GM21528 (cell line): Measurements from ENCODE around the gene NAB1.
"Not testable (repeated sequence)": the region's sequence is repeated elsewhere in the genome, so short reads cannot be mapped to it uniquely, and the experiment has no call there.

Experiments used
- ATAC-seq: cut with Tn5 transposase; IDR thresholded peaks from one replicate; pipeline ENCODE4 v1.9.1; 2021; ENCODE audit warnings: mild to moderate bottlenecking, moderate library complexity; ENCODE audit not compliant: unreplicated experiment, low FRiP score

NAB1 gene

DNA sequence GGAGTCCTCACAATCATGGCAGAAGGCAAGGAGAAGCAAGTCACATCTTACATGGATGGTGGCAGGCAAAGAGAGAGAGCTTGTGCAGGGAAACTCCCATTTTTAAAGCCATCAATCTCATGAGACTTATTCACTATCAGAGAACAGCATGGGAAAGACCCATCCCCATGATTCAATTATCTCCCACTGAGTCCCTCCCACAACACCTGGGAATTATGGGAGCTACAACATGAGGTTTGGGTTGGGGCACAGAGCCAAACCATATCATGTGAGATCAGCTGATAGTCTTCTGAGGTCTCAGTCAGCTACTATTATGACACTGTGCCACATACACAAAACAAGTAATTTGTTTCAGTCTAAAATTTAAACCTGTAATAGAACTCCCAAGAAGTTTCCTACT is 59.8 kb downstream of the NAB1 start:
- not testable (repeated sequence) for ATAC-seq

DNA sequence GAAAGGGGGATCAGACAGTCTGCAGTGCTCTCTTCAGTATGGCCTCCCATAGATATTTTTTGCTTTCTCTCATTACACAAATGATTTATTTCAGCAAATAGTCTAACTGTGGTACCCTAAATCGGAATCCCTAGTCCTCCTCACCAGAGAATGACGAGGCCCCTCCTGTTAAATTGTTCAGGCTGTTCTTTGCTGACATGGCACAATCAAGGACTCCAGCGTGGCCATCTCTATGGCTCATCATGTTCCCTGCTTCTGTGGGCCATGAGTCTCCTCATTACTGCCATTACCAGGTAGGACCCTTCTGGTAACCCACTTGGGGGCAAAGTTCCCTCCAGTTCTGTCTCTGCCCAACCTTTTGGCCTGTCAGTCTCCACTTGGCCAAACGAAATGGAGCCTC is 62.2 kb downstream of the NAB1 start:
- no peak for ATAC-seq

DNA sequence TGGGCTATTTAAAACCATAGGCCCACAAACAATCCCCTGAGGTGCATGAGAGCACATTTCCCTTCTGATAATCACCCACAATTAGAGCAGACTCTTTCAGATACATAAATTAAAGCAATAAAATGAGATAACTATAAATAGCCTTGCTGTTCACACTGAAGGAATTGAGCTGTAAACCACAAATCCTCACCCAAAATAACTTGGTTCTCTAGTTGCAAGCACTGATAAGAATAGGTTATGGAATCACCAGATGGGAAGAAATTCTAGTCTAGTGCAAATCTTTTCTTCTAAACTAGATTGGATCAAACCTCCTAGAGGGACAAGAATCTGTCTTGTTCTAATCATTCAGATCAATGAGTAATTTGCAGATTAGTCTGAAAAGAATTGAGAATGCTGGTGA is 64.6 kb downstream of the NAB1 start:
- no peak for ATAC-seq

DNA sequence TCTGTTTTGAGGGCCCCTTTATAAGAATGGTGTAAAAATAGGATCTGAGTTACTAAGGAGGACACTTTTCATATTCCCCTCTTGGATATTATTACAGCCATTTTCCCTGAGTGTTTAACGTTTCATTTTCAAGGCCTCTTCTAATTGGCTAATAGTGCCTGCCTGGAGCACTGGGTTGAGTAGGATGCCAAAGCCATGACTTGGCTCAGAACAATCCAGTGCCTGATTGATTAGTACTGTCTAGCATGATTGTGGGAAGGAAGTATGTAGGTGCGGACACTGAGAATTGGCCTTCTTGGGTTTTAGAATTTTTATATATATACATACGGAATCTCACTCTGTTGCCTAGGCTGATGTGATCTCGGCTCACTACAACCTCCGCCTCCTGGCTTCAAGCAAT is 66.1 kb downstream of the NAB1 start:
- no peak for ATAC-seq

DNA sequence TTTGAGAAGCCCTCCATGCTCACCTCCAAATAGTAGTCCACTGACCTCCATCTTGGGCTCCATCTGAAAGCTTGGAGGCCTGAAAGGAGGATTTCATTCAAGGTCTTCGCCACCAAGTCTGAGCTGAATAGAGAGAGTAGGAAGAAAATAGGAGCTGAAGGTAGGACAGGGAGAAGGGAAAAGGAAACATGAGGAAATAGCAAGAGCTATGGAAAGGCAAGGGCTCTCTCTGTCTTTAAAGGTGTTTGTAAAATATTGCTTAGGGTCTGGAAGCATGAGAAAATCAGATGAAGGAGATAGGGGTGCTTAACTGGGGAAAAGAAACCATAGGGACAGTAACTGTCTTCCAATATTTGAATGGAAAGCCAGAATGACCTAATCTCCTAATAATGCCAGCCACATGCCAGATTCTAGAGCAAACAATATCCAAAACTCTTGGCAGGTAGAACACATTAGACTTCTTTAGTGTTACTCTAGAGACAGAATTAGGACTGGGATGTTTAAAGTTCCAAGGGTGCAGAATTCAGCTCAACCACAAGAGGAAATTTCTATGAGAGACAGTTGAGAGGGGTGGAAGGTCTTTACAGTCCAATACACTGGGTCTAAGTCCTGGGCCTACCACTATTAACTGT is 67.4 kb downstream of the NAB1 start:
- no peak for ATAC-seq

DNA sequence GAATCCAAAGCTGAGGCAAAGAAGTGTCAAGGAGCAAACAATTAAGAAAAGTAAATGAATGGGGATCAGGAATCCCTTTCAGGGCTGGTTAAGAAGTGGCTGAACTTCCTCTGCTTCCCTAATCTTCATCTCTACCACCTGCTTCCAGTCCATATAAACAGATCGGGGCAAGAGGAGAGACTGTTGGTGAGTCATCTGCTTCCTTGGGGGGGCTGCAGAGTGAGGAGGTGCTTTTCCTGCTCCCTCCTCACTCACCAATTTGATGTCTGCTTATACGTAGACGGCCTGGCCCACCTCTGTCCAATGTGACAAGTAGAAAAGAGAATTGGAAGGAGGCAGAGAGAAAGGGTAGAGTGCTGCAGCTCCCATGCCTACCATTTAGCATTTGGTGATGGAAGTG is 68.4 kb downstream of the NAB1 start:
- no peak for ATAC-seq

DNA sequence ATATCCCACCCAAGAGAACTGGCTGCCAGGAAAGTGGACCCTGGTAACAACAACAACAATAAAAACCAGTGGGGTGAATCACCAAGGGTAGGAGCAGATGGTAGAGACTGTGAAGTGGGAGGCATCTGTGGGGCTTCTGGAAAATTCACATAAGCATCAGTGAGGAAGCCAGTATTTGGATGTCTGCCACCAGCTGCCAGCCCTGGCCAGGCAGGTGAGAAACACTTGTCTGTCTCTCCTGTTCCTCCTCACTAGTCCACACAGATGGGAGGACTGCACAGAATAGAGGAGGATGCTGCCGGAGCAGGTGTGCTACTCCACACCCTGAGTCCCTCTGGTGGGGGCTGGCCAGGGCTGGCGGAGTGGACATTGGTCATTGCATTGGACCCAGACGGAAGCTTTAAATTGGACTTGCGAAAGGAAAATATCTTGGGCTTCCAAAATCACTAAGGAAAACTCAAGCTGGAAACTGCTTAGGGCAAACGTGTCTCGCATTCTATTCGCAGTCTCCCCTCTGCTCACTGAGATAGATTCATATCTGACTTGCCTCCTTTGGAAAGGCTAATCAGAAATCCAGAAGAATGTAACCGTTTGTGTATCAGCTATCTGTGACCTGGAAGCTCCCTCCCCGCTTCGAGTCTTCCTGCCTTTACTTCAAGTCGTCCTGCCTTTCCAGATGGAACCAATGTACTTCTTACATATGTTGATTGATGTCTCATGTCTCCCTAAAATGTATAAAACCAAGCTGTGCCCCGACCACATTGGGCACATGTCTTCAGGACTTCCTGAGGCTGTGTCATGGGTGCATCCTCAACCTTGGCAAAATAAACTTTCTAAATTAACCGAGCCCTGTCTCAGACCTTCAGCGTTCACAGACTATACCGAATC is 69.1 kb downstream of the NAB1 start:
- no peak for ATAC-seq

DNA sequence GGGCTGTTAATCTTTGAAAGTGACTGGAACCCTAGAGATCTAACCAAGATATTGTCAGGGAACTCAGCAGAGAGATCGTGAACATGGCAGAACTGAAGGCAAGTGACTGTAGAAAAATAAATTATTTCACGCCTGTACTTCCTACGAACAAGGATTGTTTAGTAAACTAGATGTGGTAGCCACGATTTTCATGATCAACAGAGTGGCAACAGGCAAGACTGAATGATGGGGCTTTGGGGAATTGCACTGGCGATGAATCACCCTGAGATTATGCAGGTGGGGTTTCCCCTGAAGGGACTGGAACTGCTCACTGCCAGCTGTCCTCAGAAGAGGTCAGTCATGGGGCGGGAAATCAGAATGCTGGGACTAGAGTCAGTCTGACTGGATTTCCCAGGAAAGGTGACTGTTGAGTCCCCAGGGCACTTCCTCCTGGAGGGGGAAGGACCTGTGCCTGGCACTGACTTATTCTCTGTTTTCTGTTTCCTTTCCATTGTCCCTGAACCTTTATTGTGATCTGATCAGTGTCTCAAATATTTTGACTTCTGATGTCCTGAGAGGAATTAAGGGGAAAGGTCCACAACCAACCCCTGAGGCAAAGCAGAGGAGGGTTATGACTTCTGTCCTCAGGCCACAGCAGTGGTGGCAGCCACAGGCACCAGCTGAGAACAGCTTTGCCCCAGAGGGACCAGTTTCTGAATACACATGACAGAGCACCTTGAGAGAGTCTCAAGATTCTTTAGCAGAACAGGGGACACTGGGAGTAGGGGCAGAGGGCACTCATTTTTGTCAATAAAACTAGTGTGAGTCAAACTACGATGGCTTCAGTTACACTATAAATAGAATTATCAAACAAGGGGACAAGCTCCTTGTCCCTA is 70.0 kb downstream of the NAB1 start:
- ATAC-seq = peak; percentile 49

DNA sequence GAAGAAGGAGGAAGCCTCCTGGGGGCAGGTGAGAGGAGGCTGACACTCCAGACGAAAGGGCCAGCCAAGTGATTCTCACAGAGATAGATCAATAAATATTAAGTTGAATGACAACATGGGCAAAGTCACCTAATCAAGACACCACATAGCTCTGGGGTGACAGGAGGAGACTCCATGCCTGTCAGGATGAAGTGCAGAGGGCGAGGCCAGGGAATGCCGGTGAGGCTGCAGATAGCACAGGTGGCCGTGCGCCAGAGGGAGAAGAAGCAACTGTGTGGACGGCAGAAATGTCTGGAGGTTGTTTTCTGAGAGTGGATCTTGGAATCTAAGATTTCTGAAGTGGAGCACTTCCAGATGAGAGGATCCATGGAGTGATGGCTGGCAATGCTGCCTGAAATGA is 71.4 kb downstream of the NAB1 start:
- no peak for ATAC-seq

DNA sequence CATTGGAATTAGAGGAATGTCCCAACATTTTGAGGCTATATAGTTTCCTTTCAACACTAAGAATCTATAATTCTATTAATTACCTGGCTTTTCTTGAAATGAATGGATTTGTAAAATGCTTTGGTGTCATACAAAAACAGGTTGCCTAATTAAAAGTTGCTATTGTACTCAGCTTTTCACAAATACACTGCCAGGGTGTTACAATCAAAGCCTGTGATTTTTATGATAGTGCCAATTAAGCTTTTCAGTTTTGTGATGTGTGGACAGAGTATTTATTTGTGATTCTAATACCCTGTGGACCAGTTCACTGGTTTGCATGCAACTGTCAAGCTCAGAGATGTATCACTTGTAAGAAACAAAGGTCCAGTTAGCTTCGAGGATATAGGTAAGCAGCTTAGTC is 71.8 kb downstream of the NAB1 start:
- ATAC-seq = no peak

DNA sequence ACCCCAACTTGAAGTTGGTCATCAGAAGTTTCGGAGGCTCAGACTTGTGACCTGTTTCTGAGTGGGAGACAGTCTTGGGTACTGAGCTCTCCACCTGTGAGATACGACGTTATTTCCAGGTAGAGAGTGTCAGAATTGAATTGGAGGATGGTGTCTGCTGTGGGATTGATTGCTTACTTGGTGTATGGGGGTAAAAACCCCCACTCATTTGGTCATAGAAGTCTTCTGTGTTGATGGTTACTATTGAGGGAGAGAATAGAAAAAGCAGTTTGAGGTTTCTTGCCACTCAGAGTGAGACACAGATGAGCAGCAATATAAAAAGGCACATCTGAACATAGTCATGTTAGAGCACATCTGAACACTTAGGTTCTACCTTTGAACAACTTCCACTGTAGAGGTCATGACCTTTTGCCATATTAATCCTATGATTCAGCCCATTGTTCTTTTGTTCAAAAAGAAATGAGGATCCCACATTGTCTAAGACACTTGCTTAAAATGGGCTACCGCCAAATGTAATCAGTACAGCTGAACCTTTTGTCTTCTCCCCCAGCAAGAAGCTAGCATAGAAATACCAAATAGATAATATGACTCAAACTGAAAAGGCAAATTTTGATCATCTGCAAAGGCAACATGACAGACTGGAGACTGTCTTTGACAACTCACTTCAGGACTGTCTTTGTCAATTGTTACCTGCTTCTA is 73.3 kb downstream of the NAB1 start:
- peak; percentile 62 for ATAC-seq

DNA sequence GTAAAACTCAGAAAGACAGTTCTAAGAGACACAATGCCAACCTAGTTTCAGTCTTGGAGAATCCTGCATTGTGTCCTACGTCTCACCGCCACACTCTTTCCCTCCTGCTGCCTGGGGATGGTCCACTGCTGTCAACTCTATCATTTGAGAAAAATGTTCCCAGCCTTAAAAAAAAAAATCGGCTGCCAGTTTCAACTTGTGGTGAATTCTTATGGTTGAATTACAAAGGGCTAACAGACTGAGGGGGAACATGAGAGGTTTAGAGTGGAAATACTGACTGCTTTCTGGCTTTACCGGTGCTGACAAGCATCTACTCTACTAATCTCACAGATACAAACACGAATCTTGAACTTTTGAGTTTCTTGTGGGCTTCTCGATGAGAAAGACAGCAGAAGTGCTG is 74.0 kb downstream of the NAB1 start:
- no peak for ATAC-seq

DNA sequence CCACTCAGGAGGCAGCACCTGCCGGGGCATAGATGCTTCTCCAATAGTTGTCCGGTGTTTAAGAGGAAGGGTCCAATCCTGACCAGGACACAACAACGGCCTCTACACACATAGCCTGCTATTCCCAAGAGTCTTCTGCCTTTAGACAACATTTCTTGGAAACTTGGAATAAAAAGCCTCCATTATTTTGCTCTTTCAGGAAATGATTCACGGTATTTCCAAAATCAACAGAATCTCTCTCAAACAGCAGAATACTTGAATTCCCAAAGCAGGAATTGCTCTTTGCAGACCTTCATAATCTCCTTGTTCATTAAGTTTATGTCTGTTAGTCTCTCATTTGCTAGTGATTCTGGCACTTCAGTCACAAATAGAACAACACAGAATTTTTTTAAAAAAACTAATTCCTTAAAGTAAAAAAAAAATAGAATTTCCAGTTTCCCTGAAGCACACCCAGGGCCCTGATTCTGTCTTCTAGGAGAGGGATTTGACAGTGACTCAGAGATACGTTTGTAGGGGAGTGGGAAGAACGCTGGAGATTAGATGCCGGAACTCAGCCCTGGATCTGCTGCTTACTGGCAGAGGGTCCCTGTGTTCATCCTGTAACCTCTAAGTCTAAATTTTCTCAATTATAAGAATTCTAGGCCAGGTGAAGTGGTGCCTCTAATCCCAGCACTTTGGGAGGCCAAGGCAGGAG is 74.7 kb downstream of the NAB1 start:
- no peak for ATAC-seq

DNA sequence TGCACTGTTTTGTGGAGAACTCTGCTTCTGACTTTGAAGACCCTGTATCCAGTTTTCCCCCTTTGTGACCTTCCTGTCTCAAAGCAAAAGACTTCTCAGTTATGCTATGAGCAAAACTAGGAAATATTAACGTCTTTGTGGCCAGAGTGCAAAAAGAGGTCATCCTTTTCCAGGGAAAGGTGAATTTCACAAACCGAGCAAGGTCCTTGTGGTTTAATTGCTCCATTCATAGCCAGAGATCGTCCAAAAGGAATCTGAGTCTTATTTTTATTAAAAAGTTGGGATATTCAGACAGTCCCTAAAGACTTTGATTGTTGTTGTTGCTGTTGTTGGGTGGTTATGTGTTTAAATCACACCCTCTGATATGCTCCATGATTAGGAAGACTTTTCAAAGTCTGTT is 77.4 kb downstream of the NAB1 start:
- ATAC-seq = no peak

DNA sequence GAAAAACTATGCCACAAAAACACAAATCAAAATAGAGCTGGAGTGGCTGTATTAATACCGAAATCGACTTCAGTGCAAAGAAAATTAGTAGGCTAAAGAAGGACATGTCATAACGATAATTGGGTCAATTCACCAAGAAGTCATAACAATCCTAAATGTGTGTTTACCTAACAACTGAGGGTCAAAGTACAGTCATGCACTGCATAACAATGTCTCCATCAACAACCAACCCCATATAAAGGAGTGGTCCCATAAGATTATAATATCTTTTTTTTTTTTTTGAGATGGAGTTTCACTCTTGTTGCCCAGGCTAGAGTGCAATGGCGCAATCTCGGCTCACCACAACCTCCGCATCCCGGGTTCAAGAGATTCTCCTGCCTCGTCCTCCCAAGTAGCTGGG is 87.5 kb downstream of the NAB1 start:
- no peak for ATAC-seq

DNA sequence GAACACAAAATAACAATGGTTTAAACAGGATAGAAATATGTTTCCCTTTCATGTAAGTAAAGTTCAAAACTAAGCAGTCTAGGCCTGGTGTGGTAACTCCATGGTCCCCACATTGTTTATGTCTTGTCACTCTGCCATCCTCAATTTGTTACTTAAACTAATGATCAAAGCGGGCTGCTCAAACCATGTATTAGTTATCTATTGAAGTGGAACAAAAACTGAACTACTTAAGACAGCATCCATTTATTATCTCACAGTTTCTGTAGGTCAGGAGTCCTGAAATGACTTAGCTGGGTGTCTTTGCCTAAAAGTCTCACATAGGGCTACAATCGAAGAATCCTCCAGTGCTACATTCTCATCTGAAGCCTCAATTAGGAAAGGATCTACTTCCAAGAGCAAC is 91.6 kb downstream of the NAB1 start:
- ATAC-seq = no peak
